HG02642 (cell line): Measurements from ENCODE around the gene TRAP1.
A peak's percentile ranks its signal among the peaks of the same experiment; 100 is the strongest.

Experiments used
- ATAC-seq: cut with Tn5 transposase; IDR thresholded peaks from one replicate; pipeline ENCODE4 v1.9.1; 2021; ENCODE audit warnings: mild to moderate bottlenecking; ENCODE audit not compliant: unreplicated experiment, poor library complexity

Gene TRAP1

DNA sequence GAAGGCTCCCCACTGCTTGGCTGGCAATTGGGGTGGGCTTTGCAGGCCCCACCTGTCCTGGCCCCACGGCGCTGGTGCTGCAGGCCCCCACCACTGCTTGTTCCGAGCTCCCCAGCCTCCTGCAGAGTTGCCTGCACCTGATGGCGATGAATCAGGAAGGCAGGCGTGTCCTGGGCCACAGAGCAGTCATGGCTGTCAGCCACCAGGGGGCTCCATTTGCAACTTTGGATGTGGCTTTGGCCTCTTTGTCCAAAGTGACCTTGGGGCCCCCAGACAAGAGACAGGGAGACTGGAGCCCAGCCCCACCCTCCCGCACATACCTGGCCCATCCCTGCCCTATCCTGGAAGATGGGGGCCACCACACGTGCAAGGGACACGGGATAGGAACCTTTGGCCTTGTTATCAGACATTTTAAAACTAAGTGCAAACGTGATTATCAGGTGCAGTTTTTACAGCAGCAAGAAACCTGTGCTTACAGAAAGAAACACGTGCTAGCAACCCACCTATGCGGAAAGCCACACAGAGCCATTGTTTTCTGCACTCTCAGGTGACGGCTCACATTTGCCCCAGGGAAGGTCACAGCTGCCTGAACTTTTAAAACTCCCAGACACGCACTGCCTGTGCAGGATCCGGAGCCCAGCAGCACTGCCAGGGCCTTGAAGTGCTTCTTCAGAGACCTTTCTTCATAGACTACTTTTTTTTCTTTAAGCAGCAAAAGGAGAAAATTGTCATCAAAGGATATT, 62.9 kb downstream of the TRAP1 start, which contains the start of gene DNASE1:
TSS of gene DNASE1 (plus strand) at position 443 of the 743 bp plus-strand sequence. CDS start 683 bp downstream, outside the sequence.
- ATAC-seq: no peak

DNA sequence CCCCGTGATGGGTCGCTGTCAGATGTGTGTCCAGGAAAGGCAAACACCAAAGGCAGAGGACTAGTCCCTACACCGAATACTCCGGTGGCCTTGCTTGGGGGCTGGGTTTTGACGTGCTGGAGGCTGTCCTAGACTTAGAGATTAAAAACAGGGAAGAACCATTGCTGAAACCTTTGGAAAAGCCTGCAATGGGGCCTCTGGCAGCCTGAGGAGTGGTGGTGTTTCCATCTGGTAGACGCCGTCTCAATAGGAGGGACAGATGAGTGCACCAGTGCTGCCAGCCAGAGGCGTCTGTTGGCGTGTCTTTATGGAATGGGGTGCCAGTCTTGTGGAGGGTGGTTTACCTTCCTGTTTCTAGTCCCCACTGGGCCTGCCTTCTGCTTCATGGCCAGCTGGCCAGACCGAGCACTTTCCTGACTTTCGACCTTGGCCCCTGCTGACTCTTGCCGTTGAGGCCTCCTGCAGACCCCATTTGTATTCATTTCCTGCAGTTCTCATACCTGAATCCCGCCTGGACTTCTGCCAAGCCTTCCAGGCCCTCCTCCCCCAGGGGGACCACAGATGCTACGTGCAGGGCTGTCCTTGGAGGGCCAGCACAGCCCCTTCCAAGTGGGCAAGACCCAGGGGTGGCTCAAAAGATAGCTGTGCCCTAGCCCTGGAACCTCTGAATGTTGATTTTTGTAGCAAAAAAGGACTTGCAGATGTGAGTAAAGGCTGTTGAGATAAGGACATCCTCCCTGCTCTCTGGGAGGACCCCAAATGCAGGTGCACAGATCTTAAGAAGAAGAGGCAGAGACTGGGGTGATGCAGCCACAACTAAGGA, 64.7 kb downstream of the TRAP1 start:
- ATAC-seq: no peak

DNA sequence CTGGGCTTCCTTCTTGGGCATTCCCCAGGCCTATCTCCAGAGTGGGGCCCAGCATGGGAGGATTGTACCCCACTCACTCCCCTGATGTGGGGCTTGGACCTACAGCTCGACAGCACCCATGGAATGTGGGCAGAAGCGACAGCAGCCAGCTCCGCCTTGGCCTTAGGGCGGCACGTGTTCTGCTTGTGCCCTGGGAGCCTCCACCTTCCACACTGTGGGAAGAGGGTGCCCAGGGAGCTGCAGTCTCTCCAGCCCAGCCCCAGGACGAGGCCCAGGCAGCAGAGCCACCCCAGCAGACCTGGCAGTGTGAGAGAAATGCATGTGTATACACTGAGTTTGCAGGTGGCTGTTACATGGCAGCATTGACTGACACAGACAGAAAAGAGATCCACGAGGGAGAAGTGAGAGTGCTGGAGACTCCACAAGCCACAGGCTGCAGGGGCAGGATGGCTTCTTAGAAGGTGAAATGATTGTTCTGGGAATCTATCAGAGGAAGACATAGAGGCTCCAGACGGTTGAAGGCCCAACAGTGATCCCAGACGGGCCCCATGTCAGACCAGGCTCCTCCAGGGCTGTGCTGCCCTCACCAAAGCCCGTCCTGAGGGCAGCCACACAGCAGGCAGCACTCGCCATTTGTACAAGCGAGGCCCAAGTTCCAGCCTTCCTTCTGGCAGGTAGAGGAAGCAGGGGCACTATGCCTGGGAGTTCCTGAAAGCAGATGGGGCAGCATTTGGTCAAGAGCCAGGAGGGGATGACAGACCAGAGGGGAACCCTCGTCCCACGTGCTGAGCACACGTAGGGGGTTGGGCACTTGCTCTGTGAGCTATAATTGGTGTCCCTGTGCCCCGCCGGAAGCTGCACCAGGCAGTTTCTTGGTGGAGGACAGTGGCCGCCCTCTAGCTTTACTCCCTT, 65.6 kb downstream of the TRAP1 start:
- ATAC-seq: no peak

DNA sequence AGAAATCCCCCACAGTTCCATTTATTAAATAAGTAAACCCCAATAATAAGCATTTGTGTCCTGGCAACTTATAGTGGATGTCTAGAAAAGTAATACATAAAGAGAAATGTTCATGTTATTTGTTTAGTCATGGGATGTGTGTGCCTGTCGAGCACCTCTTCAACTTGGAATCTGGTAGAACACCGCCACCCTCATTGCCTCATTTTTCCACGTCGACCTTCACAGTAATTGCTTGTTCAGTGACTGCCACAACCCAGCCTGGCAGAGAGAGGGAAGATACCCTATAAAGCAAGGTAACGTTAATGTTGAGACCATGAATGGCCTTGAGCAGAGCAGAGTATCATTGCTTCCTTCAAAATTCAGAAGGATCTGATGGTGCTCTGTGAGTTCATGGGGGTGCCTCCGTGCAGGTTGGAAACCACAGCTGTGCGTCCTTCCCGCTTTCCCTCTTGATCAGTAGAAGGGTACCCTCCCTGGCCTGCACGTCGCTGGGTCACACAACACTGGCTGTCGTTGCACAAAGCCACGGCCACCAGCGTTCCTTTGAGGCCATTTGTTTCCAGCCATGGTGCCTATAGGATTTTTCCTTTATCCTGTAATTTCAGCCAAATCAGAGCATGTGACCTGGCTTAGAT, 66.6 kb downstream of the TRAP1 start:
- no peak for ATAC-seq

DNA sequence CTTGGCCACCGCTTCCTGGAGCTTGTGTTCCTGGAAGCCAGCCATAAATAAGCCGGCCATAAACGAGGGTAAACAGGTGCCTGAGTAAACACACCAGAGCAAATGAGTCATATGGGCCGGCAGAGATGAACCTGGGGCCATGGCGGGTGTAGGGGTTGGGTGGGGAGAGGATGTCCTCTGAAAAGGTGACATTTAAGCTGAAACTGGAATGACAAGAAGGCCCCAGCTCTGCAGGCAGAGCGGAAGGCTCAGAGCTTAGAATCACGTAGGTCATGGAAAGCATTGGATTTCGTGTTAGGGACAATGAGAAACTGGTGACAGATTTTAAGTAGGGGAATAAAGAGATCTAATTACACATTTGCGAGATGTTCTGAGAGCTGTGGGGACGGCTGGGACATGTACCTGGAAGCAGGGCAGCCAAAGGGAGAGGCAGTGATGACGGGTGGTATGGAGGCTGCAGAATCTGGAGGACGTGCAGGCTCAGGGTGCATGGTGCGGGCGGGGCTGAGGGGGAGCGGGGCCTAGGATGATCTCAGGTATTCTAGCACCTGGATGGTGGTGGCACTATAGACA, 70.9 kb downstream of the TRAP1 start:
- ATAC-seq: no peak

DNA sequence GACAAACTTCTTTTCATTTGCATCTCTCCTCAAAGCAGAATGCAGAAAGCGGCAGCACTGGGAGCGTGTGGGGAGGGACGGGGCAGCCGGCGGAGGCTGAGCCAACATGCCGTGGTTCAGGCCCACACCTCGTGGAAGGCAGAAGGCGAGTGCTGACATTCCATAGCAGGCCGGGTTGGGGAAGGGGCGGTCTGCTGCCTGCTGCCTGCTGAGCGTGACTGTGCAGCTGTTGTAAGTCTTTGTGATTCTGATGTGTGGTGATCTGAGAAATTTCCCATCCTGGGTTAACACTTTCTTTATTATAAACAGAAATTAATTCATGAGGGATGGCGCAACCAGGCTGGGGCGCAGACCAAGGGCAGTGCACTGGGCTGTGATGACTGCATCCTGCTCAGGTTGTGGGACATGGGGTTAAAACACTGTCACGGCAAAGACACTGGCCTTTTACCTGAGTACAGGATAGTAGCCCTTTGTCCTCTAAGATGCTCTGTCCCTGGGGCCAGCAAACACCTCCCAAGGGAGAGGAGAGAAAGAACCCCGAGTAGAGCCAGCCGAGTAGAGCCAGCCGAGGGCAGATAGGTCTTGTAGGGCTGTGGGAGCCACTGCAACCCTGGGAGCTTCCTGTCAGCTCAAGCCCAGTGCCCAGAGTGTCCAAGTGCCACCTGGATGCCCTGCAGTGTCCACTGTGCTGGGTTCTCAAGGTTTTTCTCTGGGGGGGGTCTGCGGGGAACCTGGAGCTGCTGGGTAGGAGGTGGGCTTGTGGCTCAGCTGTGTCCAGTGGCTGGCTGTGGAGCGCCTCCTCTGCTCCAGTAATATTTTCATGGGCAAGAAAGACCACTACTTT, 71.6 kb downstream of the TRAP1 start:
- no peak for ATAC-seq

DNA sequence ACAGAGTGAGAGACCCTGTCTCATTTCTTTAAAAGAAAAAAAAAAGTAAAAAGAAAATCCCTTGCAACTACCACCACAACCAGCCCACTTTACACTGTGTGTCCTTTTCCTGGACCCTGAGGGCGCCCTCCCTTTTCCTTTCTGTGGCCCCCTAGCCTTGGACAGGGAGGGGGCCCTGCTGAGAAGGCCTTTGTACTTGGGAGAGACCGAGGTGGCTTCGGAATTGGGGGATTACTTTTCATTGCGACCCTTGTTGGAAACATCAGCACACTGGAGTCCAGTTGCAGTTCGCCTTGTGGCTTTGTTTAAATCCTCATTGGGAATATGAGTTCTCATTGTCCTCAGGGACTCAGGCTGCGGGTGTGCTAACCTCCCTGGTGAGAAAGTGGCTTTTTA, 72.2 kb downstream of the TRAP1 start:
- no peak for ATAC-seq

DNA sequence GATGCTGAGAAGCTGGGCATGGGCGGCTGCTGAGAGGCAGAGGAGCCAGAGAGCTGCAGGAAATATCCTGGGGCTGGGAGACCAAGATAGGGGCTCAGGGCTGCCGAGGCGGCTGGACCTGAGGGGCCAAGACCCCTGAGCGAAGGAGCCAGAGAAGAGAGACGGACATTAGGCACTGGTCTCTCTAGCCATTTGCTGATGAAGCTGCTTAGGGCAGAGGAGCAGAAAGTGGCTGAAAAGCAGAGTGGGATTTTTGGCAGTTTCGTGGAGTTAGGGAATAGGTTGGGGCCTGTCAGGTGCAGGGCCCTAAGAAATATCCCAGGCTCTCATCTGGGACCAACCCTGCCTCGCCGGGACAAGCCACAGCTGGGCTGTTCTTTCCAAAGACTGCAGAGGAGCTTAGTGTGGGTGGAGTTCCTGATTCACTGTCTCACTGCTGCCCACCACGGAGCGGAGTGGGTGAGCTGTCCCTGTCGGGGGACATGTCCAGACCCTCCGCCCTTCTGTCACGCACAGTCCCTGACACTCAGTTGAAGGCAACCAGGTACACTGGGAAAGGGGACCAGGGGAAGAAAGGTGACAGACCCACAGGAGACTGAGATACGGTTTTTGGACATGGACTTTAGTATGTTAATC, 74.1 kb downstream of the TRAP1 start:
- no peak for ATAC-seq

DNA sequence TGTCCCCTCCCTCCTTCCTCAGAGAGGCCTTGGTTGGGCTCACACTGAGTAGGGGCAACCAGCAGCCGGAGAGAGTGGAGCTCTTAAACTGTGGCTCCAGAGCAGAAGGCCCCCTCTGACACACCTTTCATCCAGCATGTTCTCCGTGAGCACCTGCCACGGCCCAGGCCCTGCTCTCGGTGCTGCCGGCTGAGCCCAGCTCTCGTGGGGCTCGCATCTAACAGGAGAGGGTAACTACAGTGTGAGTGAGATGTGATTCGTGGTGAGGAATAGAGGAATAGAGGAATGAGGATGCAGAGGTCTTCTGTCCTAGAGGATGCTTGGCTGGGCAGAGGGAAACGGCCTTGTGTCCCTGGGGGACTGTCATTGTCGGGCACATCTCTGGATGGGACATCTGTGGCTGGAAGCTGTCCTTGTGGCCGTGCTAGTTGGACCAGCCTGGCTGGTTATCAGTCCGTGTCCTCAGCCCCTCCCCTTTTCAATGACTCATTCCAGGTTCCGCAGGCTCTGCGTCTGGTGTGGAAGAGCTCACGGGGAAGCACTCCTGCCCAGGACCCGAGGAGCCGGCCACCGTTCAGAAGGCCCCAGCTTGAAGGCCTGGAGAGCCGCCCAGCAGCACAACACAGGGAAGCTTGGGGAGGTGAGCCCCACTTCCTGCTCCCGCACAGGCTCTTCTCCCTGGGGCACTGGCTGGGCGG, 74.8 kb downstream of the TRAP1 start:
- ATAC-seq: no peak

DNA sequence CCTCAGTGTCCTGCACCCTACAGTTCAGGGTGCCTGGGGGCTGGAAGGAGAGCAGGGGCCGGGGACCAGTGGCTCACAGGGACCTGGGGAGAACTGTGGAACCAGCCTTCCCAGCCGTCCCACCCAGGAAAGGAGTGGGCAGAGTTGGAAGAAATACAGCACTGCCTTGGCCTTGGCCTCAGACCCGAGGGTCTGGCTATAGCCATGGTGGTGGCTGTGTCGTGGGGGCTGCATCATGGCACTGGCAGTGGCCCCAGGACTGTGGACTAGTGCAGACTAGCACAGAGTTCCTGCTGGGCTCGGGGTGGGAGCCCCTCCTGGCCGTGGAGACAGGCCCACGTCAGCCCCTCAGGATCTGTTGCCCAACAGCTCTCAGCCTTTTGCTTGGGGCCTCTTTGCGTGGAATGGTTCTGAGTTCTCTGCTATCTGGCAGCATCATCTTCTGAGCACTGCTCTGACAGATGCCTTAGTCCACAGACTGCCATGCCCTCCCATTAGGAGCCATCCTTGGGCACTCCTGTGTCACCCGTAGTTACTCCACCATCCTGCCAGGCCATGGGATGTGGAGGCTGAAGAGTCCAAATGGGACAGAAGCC, 75.4 kb downstream of the TRAP1 start:
- ATAC-seq: no peak

DNA sequence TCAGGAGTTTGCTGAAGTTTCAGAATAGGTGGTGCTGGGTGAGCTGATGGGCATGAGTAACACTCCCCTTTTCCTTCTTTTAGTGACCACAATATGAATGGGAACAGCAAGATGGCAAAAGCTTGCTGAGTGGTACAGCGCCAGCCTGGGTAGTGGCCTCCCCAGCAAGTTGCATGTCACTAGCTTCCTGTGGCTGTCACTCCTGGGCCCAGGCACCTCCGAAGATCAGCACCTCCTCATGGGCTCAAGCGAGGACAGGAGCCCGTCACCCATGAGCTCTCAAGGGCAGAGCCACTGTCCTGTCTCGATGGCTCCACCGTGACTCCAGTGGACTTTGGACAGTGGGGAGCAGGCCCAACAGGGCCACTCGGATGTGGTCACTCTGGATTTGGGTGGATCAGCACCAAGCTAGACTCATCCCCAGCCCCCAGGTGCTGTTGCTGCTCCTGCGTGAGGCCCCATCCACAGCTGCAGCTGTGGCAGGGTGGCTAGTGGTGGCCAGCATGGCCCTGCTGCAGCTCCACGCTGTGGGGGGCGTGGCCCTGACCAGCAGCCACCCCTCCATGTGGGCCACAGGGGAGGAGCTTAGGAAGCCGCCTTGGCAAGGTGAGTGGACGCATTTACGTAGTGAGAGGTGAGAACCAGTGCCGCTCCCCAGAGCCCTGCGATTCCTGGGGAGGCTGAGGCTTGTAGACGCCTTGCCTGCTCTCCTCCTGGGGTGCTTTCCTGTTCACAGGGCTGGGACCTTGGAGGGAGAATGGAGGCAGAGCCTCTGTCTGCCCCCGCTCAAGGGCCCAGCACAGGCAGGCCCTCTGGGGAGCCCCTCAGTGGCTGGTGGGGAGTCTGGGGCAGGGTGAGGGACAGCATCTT, 76.5 kb downstream of the TRAP1 start:
- no peak for ATAC-seq

DNA sequence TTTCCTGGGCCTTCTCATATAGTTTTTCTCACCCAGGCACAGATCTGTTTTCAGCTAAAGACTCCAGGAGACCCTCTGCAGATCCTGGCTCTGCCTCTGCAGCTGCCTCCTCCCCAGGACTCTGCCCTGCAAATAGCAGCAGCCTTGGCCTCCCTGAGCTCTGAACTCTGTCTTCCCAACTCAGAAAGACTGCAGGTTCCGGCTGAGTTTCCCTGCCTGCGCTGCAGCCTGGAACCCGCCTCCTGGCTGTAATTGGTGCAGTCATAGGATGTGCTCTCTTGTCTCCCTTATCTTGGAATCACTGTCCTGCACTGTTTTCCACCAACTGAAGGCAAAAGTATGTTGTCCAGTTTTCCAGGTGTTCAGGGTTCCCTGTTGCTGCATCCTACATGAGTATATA, 77.1 kb downstream of the TRAP1 start:
- no peak for ATAC-seq

DNA sequence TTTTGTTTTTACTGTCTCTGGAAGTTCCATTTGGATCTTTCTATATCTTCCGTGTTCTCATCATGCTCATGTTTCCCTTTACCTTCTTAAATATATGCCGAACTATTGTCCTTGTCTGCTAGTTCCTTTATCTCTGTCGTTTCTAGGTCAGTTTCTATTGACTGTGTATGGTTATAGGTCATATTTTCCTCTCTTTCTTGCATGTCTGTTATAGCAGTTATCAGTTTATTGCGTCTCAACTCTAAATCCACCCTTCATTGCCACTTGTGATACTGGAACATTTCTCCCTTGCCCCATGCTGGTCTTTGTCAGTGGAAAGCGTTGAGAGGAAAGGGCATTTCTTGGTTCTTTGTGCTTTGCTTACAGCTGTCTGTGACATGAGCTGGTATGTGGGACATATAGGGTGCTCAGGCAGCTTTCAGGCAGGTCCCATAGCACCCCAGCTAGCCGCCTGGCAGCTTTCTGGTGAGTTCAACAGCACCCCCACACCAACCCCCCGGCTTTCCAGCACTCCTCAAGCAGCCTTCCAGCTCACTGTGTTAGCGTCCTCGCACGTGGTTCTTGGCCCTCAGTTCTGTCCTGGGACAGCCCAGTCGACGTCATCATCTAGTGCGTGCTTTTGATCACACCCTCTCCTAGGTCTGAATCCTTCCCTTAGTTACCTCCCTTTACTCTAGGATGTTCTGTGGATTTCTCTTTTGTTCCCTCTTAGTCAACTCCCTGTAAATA, 78.2 kb downstream of the TRAP1 start:
- no peak for ATAC-seq

DNA sequence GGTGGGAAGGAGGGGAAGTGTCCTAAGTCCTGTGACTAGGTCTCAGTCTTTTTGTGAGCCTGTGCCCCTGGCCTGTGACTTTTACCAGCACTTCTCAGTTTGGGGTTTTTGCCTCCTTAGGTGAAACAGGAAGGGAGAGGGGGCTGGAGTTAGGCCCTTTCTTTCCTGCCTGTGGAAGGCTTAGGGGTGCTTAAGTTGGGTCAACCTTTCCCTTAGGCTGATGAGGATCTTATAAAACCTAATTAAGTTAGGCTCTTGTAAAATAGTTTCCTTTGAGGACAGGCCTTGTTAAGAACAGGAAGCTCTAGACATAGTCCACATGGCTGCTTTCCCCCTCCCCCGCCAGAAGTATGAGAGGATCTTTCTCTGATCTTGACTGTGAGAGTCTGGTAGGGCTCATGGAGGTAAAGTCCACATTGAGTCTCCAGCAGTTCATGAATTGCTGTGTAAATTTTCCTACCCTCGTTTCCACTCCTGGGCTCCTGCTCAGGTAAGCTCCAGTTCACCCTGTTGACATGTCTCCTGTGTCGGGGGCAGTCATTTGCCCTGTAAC, 79.9 kb downstream of the TRAP1 start:
- peak; percentile 48 for ATAC-seq

DNA sequence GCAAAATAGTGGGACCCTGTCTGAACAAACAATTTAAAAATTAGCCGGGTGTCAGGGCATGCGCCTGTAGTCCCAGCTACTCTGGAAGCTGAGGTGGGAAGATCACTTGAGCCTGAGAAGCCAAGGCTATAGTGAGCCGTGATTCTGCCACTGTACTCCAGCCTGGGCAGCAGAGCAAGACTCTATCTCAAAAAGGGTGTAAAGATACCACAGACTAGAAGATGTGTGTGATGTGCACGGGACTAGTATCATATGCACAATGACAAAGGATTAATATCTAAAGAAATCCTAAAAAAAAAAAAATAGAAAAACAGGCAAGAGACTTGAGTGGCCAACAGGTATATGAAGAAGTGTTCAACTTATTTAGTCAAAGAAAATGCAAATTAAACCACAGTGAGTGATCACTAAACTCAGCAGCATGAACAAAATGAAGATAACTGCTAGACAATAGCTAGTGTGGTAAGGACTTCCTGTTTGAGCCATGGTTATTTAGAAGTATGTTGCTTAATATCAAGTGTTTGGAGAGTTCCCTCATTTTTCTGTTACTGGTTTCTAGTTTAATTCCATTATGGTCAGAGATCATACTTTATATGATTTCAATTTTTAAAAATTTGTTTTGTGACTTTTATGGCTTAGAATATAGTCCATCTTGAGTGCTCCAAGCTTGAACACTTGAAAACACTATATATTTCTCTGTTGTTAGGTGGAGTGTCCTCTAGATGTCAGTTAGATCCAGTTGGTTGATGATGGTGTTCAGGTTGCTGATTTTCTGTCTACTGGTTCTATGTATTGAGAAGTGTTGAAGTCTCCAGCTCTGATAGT, 91.2 kb downstream of the TRAP1 start:
- ATAC-seq: no peak
